HEK293T (cell line): ENCODE results near the gene SHISAL1.

ENCODE experiments used
- BHLHE40 ChIP-seq: fragments of 450-650 bp; IDR thresholded peaks from 2 replicates; pipeline ENCODE4 v1.6.1; 2016; ENCODE audit warnings: mild to moderate bottlenecking, moderate library complexity, borderline replicate concordance
- ELF4 ChIP-seq: fragments of 450-650 bp; IDR thresholded peaks from 2 replicates; pipeline ENCODE4 v1.6.1; 2017; ENCODE audit warnings: antibody characterized with exemption
- FOXA1 ChIP-seq: fragments of 450-650 bp; IDR thresholded peaks from 2 replicates; pipeline ENCODE4 v1.6.1; 2016; ENCODE audit warnings: mild to moderate bottlenecking
- FOXK2 ChIP-seq: fragments of 450-650 bp; IDR thresholded peaks from 2 replicates; pipeline ENCODE4 v1.6.1; 2016; ENCODE audit warnings: mild to moderate bottlenecking
- FOXM1 ChIP-seq: fragments of 450-650 bp; IDR thresholded peaks from 2 replicates; pipeline ENCODE4 v1.6.1; 2017; ENCODE audit warnings: mild to moderate bottlenecking, borderline replicate concordance
- HDGF ChIP-seq: fragments of 450-650 bp; IDR thresholded peaks from 2 replicates; pipeline ENCODE4 v1.6.1; 2017; ENCODE audit warnings: antibody characterized with exemption, borderline replicate concordance
- L3MBTL2 ChIP-seq: fragments of 450-650 bp; conservative IDR thresholded peaks from 2 replicates; pipeline ENCODE4 v1.6.1; 2016; ENCODE audit warnings: mild to moderate bottlenecking
- LEF1 ChIP-seq: fragments of 450-650 bp; IDR thresholded peaks from 2 replicates; pipeline ENCODE4 v1.6.1; 2017; ENCODE audit warnings: mild to moderate bottlenecking, borderline replicate concordance
- NFRKB ChIP-seq: fragments of 450-650 bp; IDR thresholded peaks from 2 replicates; pipeline ENCODE4 v1.6.1; 2016; ENCODE audit warnings: mild to moderate bottlenecking, moderate library complexity
- PKNOX1 ChIP-seq: fragments of 450-650 bp; IDR thresholded peaks from 2 replicates; pipeline ENCODE4 v1.6.1; 2016
- SP1 ChIP-seq: fragments of 450-650 bp; IDR thresholded peaks from 2 replicates; pipeline ENCODE4 v1.6.1; 2017
- SUZ12 ChIP-seq: fragments of 450-650 bp; IDR thresholded peaks from 2 replicates; pipeline ENCODE4 v1.6.1; 2016; ENCODE audit warnings: mild to moderate bottlenecking
- TARDBP ChIP-seq: fragments of 450-650 bp; IDR thresholded peaks from 2 replicates; pipeline ENCODE4 v1.6.1; 2016
- ZNF384 ChIP-seq: fragments of 450-650 bp; IDR thresholded peaks from 2 replicates; pipeline ENCODE4 v1.6.1; 2016

- TF ChIP-seq HDGF, result no peak
- no peak for TF ChIP-seq ZNF384
- TF ChIP-seq BHLHE40, result no peak
- no peak for TF ChIP-seq L3MBTL2
- TF ChIP-seq FOXM1, result no peak
- no peak for TF ChIP-seq SUZ12
- TF ChIP-seq NFRKB, result no peak
- no peak for TF ChIP-seq ELF4
- TF ChIP-seq FOXK2, result no peak
- no peak for TF ChIP-seq PKNOX1
- no peak for TF ChIP-seq SP1
- TF ChIP-seq FOXA1, result no peak
- TF ChIP-seq TARDBP, result no peak
- no peak for TF ChIP-seq LEF1
Measured at GRCh38 chr22:44330744-44331660, 18.3 kb upstream of the SHISAL1 start.
